GM18502 (cell line): ENCODE results near the gene SMAD4.
"Not testable (repeated sequence)": the region's sequence is repeated elsewhere in the genome, so short reads cannot be mapped to it uniquely, and the experiment has no call there.

Experiments
- ATAC-seq: cut with Tn5 transposase; IDR thresholded peaks from one replicate; pipeline ENCODE4 v1.9.1; 2021; ENCODE audit warnings: mild to moderate bottlenecking; ENCODE audit not compliant: unreplicated experiment, poor library complexity

Gene SMAD4

GRCh38 chr18:51029694-51030536, at the start of gene SMAD4:
TSS of gene SMAD4 (plus strand) at chr18:51030213. CDS start at chr18:51047047, 16,834 bp downstream.
- ATAC-seq = peak; percentile 72

DNA sequence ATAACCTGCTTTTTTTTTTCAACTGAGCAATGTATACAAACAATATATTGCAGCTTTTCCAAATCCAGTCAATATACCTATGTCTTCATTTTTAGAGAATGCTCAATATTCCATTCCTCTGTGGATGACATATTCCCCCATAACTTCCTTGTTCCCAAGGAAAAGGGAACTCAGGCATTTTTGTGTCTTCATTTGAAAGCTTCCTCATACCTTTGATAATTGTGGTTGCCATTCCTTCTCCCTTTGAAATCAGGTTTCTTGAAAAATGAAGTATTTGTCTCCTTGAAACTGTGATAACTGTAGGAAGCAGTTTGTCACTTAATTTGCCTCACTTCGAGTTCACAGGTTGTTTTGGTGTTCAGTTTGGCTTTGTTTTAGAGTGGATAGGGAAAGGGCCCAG, 48.6 kb upstream of the SMAD4 start:
- no peak for ATAC-seq

- ATAC-seq = no peak
Observed at GRCh38 chr18:50982086-50982801, 47.8 kb upstream of the SMAD4 start.

DNA sequence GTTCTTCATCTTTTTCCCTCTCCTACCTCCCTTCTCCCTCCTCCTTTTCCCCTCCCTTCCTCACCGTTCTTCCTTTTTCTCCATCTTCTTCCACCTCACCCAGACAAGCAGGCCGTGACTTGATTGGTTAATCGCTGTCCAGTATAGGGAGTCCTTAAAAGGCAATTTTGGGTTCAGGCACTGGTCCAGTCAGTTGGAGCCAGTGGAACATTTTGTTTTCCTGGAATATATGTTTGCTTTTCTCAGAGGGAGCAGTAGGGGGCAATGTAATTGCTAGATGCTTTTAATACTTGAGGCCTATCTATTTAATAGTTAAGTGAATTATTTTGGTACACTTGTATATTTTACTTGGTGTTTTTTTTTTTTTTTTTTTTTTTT, 47.2 kb upstream of the SMAD4 start:
- ATAC-seq = no peak

- no peak for ATAC-seq
Observed at GRCh38 chr18:50986360-50987087, 43.5 kb upstream of the SMAD4 start.

DNA sequence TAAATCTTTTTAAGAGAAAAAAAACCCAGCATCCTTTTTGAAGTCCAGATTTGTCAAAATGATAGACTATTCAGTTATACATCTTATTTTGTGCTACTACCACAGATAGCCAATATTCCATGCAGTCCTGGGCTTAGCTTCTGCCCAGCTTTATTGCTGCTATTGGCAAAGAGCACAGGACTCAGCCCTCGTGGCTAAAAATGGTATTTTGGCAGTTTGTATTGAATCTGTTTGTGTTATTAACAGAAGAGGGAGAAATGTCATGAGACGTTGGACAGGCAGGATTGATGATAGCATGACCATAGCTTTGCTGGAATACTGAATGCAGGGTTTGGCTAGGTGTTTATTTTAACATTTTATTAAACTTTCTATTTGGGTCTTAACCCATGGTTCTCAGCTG, 42.8 kb upstream of the SMAD4 start:
- ATAC-seq = no peak

DNA sequence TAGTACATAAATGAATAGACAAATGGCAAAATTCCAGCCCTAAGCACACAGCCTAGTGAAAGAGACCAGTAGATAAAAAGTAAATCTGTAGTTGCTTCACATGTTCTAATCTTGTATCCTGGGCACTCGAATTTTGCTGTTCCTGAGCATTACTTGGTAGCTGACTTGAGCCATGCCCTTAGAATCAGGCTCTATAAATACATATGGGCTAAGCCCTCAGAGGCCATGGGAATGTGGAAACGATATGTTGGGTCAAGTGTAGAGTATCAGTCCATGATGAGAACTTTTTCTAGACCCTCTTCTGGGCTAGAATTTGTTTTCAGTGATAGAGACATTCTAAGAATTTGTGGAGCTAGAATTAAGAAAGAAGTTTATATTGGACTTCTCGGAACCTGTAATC, 40.3 kb upstream of the SMAD4 start:
- no peak for ATAC-seq

DNA sequence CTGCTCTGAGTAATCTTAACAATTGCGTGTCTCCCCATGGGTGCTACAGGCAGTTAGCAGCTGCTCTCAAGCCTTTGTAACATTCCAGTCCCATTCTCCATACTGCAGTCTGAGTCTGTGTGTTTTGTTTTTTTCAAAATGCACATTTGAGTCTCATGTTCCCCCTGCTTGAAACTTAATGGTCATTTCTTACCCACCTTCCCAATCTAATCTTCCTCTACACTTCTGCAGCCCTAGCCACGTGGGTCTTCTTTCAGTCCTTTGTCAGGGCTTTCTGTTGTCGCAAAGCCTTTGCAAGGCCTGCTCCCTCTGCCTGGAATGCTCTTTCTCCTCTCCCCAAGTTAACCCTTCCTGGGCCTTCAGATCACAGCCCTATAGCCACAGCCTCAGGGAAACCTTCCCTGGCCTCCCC, 37.7 kb upstream of the SMAD4 start:
- ATAC-seq = no peak

- no peak for ATAC-seq
Observed at GRCh38 chr18:50994031-50994430, 36.0 kb upstream of the SMAD4 start.

DNA sequence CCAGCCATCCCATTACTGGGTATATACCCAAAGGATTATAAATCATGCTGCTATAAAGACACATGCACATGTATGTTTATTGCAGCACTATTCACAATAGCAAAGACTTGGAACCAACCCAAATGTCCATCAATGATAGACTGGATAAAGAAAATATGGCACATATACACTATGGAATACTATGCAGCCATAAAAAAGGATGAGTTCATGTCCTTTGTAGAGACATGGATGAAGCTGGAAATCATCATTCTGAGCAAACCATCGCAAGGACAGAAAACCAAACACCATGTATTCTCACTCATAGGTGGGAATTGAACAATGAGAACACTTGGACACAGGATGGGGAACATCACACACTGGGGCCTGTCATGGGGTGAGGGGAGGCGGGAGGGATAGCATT, 26.8 kb upstream of the SMAD4 start:
- not testable (repeated sequence) for ATAC-seq

- no peak for ATAC-seq
Observed at GRCh38 chr18:51006061-51006818, 23.8 kb upstream of the SMAD4 start.

DNA sequence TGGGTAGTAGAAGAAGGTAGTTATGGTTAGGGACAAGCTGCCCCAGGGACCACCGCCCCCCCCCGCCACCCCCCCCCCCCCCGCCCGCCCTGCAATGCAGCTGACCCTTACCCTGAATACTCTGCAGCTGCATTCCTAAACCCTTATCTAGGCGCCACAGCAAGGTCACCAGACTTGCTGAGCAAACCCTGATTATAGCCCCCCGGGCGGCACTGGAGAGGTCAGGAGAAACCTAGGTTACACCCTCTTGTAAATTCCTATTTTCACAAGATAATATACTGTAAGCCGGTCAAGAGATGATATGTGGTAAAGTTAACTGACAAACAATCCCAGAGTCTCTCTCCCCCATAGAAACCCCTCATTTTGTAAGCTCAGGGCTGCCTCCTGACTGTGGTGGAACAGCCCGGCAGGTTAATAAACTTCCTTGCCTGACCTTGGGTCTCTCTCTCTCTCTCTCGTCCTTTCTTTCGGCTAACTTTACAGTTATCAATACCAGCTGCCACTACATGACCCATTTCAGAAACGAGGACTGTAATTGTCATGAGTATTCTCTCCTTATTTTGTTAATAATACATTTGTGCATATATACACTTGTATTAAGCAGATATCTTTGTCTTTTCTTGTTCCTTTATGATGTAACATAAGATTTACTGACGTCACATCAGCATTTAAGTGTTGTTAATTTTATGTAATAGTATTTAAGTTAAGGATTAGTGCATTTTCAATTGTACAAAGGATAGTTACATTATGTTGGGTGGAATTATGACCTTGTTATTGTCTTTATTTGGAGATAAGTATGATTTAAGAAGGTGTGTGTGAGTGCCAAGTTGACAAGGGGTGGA, 22.8 kb upstream of the SMAD4 start:
- no peak for ATAC-seq

DNA sequence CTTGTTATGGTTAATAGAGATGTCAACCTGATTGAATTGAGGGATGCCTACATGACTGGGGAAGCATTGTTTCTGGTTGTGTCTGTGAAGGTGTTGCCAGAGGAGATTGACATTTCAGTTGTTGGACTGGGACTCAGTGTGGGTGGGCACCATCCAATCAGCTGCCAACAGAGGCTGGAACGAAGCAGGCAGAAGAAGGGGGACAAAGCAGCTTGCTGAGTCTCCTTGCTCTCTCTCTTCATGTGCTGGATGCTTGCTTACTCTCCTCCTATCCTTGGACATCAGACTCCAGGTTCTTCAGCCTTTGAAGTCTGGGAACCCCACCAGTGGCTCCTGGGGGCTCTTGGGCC, 22.2 kb upstream of the SMAD4 start:
- ATAC-seq = no peak

DNA sequence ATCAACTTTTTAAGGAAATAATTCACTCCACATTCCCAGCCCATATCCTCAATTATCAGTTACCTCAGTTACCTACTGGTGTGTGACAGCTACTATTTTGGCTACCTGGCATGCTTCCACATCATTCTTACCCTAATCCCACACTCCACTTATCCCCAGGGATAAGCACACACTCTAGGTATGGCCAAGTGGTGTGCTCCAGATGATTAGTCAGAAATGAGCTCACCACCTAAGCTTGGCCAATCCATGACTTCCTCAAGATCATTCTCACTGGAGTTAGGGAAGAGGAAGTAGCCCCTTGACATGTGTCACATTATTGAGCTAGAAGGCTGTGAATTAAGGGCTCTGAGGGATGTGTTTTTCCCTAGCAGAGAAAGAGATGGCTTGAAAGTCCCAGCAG, 20.9 kb upstream of the SMAD4 start:
- no peak for ATAC-seq

- ATAC-seq = no peak
Observed at GRCh38 chr18:51010218-51010617, 19.8 kb upstream of the SMAD4 start.

DNA sequence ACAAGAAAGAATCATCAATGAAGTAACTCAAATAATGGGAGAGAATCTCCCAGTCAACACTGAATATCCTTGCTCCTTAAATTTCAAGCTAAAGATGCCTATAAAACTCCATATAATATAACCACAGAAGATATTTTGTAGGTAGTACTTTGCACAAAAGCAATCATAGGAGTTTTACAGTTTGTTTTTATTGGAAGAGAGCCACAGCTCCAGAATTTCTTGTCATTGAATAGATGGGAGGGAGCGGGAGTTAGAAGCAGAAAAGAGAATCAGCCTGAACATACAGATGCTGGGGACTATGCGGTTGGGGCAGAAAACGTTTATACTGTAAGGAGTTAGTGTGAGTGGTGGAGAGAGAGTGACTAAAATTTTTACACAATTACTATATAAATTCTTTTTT, 18.3 kb upstream of the SMAD4 start:
- ATAC-seq = no peak

GRCh38 chr18:51012441-51012840, 17.6 kb upstream of the SMAD4 start:
- ATAC-seq = no peak

DNA sequence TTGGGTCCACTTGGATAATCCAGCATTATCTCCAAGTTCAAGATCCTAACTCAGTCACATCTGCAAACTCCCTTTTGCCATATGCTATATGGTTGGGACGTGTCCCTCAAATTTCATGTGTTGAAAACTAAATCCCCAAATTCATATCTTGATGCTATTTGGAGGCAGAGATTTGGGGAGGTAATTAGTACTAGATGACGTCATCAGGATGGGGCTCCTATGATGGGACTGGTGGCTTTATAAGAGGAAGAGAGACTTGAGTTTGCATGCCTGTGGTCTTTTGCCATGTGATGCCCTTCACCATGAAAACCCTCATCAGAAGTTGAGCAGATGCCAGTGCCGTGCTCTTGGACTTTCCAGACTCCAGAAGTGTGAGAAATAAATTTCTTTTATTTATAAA, 16.8 kb upstream of the SMAD4 start:
- no peak for ATAC-seq

DNA sequence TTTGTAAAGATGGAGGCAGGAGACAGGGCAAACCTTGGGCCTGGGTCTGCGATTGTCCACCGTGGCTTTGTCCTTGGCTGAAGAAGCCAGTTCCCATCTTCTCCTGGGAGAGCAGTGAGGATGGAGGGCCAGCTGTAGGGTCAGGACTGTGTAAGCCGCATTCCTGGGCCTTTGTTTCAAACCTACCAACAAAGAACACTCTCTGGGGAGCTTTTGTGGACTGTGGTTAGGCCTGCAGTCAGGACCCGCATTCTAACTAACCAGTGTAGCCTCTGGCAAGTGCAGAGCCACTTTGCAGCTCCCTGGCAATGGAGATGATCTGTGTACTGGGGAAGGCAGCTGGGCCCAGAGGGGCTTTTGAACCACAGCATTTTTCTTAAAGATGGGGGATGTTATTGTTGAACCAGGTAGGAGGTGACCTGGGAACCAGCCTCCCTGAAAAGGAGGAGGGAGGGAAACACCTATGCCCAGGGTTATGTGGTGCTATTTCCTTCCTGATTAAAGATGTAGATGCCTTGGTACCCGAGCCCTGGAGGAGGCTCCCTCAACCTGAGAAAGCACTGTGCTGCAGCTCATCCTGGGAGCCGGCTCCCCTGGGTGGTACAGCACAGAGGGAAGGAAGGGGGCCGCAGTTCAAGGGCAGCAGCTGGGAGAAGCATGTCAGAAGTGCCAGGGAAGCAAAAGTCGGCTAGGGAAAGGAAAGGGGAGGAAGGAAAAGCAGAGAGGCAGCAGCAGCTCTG, 12.7 kb upstream of the SMAD4 start:
- no peak for ATAC-seq
